HG02588 (cell line): ENCODE data around the gene SLC6A12.

Source experiments
- ATAC-seq: cut with Tn5 transposase; IDR thresholded peaks from one replicate; pipeline ENCODE4 v1.9.1; 2021; ENCODE audit warnings: mild to moderate bottlenecking, moderate library complexity; ENCODE audit not compliant: unreplicated experiment

SLC6A12 gene

GRCh38 chr12:167959-168600 lies 45.9 kb downstream of the SLC6A12 start:
- no peak for ATAC-seq

- no peak for ATAC-seq
These were observed 47.4 kb downstream of the SLC6A12 start for GRCh38 chr12:166425-167075.

- ATAC-seq = no peak
These were observed 48.0 kb downstream of the SLC6A12 start for GRCh38 chr12:165862-166368.

GRCh38 chr12:164207-164606 lies 49.8 kb downstream of the SLC6A12 start:
- no peak for ATAC-seq

DNA sequence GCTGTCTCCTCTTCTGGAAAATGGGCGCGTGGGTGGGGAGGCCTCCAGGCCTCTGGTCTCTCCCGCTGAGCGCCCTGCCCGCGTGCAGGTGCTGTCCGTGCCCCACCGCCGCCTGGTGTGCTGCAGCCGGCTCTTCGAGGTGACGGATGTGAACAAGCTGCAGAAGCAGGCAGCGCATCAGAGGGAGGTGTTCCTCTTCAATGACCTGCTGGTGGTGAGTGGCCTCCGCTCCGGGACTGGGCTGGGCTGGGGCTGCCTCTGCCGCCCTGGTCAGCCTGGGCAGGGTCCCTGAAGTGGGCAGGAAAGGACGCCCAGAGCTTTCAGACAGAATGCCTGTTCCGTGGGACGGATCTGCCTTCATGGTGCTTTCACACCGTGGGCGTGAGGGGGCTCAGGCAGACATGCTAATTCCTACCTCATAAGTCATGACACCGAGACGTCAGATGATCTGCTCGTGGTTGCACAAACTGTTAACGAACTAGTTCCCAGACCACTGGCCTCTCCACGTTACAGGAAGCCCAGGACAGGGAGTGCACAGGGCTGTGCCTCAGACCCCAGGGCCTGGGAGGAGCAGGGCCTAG lies 50.5 kb downstream of the SLC6A12 start:
- no peak for ATAC-seq

GRCh38 chr12:162467-163307 lies 51.3 kb downstream of the SLC6A12 start:
- no peak for ATAC-seq

- no peak for ATAC-seq
These were observed 52.1 kb downstream of the SLC6A12 start for GRCh38 chr12:161823-162222.

DNA sequence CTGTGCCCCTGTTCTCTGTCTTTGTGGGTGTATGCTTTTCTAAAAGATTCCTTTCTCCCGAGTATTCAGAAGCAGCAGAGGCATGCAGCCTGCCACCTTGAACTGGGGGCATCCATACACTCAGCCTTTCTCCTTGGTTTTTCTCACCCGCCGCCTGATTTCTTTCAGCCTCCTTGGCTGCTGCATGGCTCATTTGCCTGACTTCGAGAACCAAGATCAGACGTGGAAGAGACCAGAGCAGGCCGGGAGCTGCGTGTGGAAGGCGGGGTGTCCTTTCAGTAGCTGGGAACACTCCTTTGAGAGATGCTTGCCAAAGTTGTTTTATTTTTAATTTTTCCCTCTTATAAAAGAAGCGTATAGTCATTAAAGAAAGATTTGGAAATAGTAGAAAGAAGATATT lies 53.1 kb downstream of the SLC6A12 start:
- ATAC-seq = no peak

GRCh38 chr12:159156-159782 lies 54.7 kb downstream of the SLC6A12 start:
- no peak for ATAC-seq

DNA sequence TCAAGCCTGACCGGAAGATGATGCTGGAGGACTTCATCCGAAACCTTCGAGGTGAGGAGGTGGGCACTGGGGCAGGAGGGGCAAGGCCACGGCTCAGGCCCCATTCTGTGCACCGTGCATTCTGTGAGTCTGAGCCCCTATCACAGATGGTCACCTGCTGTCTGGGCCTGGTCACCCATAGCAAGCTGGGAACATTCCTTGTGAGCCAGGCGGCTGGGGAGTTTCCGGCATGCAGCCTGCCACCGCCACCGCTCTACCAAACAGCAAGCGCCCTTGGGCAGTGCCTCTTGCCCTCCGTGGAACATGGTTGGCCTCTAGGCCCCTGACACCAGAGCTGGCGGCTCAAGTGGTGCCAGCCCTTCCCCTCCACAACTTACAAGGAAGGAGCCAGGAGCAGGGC lies 56.3 kb downstream of the SLC6A12 start:
- no peak for ATAC-seq

GRCh38 chr12:156945-157344 lies 57.0 kb downstream of the SLC6A12 start:
- no peak for ATAC-seq

DNA sequence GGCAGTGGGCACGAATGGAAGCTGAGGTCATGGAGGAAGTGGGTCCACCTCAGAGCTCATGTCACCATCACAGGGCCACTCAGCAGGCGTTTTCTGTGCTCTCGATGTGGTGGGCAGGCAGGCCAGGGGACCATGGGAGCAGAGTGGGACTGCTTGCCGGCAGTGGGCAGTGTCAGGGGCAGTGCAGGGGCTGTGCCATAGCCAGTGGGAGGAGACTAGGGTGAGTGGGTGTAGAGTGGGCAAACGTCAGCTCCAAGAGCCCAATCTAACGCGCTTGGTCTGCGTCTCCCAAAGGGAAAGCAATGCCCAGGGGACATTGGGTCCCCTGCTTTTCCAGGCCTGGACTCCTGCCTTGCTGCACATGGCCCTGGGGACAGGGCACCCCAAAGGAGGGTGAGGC lies 58.3 kb downstream of the SLC6A12 start:
- ATAC-seq = no peak

GRCh38 chr12:155006-155405 lies 59.0 kb downstream of the SLC6A12 start:
- ATAC-seq = no peak

GRCh38 chr12:154058-154457 lies 59.9 kb downstream of the SLC6A12 start:
- ATAC-seq = no peak

- no peak for ATAC-seq
These were observed 60.7 kb downstream of the SLC6A12 start for GRCh38 chr12:153080-153746.

DNA sequence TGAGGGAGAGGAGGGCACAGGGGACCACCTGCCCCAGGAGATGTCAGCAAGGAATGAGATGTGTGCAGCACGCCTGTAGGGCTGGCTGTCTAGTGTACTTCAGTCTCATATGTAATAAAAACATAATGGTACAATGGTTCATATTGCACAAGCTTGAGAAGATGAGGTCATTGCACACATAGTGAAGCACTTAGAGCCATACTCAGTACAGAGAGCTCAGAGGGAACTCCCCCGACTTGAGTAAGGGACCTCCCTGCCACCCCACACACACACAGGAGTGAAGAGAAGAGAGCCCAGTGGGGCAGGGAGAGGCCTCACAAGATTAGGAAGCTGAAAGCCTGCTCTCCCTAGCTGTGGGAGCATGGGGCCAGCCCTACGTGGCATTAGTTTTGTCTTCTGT lies 61.5 kb downstream of the SLC6A12 start:
- ATAC-seq = no peak

GRCh38 chr12:151579-151978 lies 62.4 kb downstream of the SLC6A12 start:
- no peak for ATAC-seq

- no peak for ATAC-seq
These were observed 65.1 kb downstream of the SLC6A12 start for GRCh38 chr12:148676-149416.

- ATAC-seq = no peak
These were observed 66.7 kb downstream of the SLC6A12 start for GRCh38 chr12:147242-147641.
